ENCODE results near the gene PRR23E. TPM values are rescaled to one million over a fixed set of nuclear protein-coding genes. Genes with fewer than 3 reads are reported as not detected.

Gene PRR23E
- total RNA-seq, 1 experiment from 2014 or later, result not detected

- Histone ChIP-seq H3K36me3 (ENCODE audit: control insufficient read depth, insufficient read depth, low read length) (no peaks in the 10 kb centered on the region), H3K4me1 (ENCODE audit: control insufficient read depth, insufficient read depth, low read length) (no peaks in the 10 kb centered on the region), H3K4me3 (ENCODE audit: low read depth in 2 of 2, low read length in 2 of 2) (no peak overlapping the region), H3K27me3 (ENCODE audit: control insufficient read depth, insufficient read depth, low read length) (0 out of 2 replicates have a peak, but pooled peaks cover 2% of the 10 kb centered on the region), H3K9me3 (ENCODE audit: control insufficient read depth, insufficient read depth, low read depth, low read length) (no peaks in the 10 kb centered on the region), H3K27ac (ENCODE audit: low read length) (no peak overlapping the region)
- TF ChIP-seq TCF7L2 (IDR thresholded peaks at IDR 0.05; ENCODE audit: low read depth, low read length) (no peak), CTCF (IDR thresholded peaks at IDR 0.05) (no peak), REST (IDR thresholded peaks at IDR 0.05; ENCODE audit: insufficient read depth in 1 of 2, low read depth in 2 of 2, low read length in 1 of 2) (no peak), POLR2AphosphoS5 (IDR thresholded peaks at IDR 0.05; ENCODE audit: low read depth, low read length) (no peak), SIN3A (IDR thresholded peaks at IDR 0.05; ENCODE audit: borderline replicate concordance, insufficient read depth, low read depth, low read length) (no peak)
- ChIA-PET CTCF (no interaction called here), POLR2A (no interaction called here)
- no TSS peak for BruUV-seq (replicated peaks)
- no peak for DNase-seq (ENCODE audit: low read depth, low spot score)
- intact Hi-C loops (cut with micrococcal nuclease; ENCODE audit: unreplicated experiment), result no loop called here
- ATAC-seq, result no peak
- in situ Hi-C loops (cut with HindIII; ENCODE audit: low pct_unique_long_range_greater_than_20kb, low sequenced_read_pairs), result no loop called here
Observed at GRCh38 chr3:127235706-127236105, 42.8 kb downstream of the PRR23E start.

GRCh38 chr3:127237835-127238234, 44.9 kb downstream of the PRR23E start:
- CTCF ChIA-PET, result no interaction called here
- no peak for DNase-seq (ENCODE audit: low read depth, low spot score)
- no peaks in the 10 kb centered on the region for H3K9me3 ChIP-seq (ENCODE audit: control insufficient read depth, insufficient read depth, low read depth, low read length)
- intact Hi-C loops (cut with micrococcal nuclease; ENCODE audit: unreplicated experiment) (no loop called here), in situ Hi-C loops (cut with HindIII; ENCODE audit: low pct_unique_long_range_greater_than_20kb, low sequenced_read_pairs) (no loop called here)
- H3K4me3 ChIP-seq (ENCODE audit: low read depth in 2 of 2, low read length in 2 of 2), result no peak overlapping the region
- H3K27ac ChIP-seq (ENCODE audit: low read length), result no peak overlapping the region
- BruUV-seq (replicated peaks), result no TSS peak
- ATAC-seq, result no peak
- H3K27me3 ChIP-seq (ENCODE audit: control insufficient read depth, insufficient read depth, low read length), result 0 out of 2 replicates have a peak, but pooled peaks cover 2% of the 10 kb centered on the region
- no peak for TF ChIP-seq POLR2AphosphoS5 (IDR thresholded peaks at IDR 0.05; ENCODE audit: low read depth, low read length)
- TF ChIP-seq TCF7L2 (IDR thresholded peaks at IDR 0.05; ENCODE audit: low read depth, low read length), result no peak
- no peak for TF ChIP-seq SIN3A (IDR thresholded peaks at IDR 0.05; ENCODE audit: borderline replicate concordance, insufficient read depth, low read depth, low read length)
- no peak for TF ChIP-seq CTCF (IDR thresholded peaks at IDR 0.05)
- no peak for TF ChIP-seq REST (IDR thresholded peaks at IDR 0.05; ENCODE audit: insufficient read depth in 1 of 2, low read depth in 2 of 2, low read length in 1 of 2)
- no peaks in the 10 kb centered on the region for H3K4me1 ChIP-seq (ENCODE audit: control insufficient read depth, insufficient read depth, low read length)
- H3K36me3 ChIP-seq (ENCODE audit: control insufficient read depth, insufficient read depth, low read length), result no peaks in the 10 kb centered on the region
- POLR2A ChIA-PET, result no interaction called here

Data from Panc1 (cell line).